ENCODE measurements around the gene FCAMR.
A peak's percentile ranks its signal among the peaks of the same experiment; 100 is the strongest.

The FCAMR gene

DNA sequence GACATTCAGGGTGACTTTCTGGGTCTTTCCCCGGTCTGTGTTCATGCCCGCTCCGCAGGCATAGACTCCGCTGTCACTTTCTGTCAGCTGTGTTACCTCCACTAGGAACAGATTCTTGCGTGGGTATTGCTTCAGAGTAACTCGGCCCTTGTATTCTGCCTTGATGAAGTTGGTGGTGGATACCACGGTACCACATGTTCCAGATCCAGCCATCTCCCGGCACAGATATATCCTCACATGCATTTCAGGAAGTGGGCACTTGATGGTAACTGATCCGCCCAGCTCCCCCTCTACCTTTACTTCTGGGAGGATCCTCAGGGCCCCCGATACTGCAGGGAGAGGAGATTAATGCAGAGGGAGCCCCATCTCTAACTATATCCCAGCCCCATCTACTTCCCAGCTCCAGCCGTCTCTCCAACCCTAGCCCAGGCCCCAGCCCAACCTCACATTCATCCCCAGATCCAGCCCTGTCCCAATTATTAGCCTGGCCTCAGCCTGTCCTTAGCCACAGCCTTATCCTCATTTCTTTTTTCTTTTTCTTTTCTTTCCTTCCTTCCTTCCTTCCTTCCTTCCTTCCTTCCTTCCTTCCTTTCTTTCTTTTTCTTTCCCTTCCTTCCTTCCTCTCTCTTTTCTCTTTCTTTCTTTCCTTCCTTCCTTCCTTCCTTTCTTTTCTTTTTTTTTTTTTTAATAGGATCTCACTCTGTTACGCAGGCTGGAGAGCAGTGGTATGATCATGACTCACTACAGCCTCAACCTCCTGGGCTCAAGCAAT is 56.3 kb downstream of the FCAMR start:
- no peaks in the 10 kb centered on the region for H3K9me3 ChIP-seq (ENCODE audit: low read length)
- no peaks in the 10 kb centered on the region for H3K4me1 ChIP-seq (ENCODE audit: insufficient read depth, low read length)
- H2AFZ ChIP-seq (ENCODE audit: low read depth, low read length): no peak overlapping the region
- no peak overlapping the region for H3K4me3 ChIP-seq (ENCODE audit: low read length)
- H3K27me3 ChIP-seq (ENCODE audit: insufficient read depth, low read length): peaks cover 32% of the 10 kb centered on the region
- H3K36me3 ChIP-seq (ENCODE audit: insufficient read depth, low read length): no peaks in the 10 kb centered on the region

DNA sequence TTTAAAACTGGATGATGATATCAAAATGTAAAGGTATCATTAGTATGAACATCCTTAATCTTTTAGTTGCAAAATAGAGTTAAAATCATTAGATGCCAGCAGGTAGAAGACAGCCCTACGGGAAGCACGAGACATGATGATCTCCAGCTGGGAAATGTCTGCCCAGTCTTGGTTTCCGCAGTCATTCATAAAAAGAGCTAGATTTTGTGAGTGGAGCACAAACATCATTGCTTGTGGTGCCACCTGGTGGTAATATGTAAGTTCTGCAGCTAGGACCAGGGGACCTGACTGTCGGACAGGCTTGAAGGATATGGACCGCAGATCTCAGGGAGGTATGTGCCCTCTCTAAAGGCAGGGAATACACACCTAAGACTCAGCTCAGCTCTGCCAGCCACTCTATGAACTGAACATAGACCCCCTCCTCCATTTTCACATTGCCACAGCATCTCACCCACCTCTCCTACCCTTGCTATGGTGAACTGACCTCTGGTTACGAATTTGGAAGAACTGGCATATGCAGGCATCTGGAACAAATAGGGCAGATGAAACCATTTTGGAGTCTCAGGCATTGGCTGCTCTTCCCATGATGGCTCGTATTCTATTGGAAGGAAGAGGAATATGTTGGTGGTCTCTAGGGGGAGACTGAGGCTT is 57.7 kb downstream of the FCAMR start:
- Histone ChIP-seq H3K4me3 (ENCODE audit: low read length) (no peak overlapping the region), H3K9me3 (ENCODE audit: low read length) (no peaks in the 10 kb centered on the region), H2AFZ (ENCODE audit: low read depth, low read length) (no peak overlapping the region), H3K36me3 (ENCODE audit: insufficient read depth, low read length) (no peaks in the 10 kb centered on the region), H3K4me1 (ENCODE audit: insufficient read depth, low read length) (no peaks in the 10 kb centered on the region), H3K27me3 (ENCODE audit: insufficient read depth, low read length) (peaks cover 46% of the 10 kb centered on the region)

DNA sequence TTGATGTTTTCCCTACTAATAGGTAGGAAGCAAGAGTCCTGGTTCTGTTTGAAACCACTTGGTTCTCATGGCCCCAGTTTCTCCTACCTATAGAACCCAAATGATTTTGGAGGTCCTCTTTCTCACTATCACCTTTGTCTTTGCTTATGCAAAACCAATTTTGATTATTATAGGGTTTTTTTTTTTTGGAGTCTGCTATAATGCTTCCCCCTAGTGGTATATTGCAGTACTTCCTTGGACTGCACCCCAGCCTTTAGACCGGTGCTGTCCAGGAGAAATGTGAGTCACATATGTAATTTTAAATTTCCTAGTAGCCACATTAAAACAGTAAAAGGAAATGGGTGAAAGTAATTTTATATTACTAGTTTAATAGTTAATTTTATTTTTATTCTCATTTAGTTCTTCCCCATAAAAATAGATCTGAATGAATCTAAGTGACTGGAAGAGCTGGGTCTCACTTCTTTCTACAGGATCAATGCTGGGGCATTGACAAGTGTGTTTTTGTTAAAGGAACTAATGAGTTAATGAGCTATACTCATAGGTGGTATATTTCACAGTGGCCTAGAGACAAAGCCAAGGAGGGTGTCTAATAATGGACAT is 59.1 kb downstream of the FCAMR start:
- peaks cover 56% of the 10 kb centered on the region for H3K27me3 ChIP-seq (ENCODE audit: insufficient read depth, low read length)
- H3K9me3 ChIP-seq (ENCODE audit: low read length): no peaks in the 10 kb centered on the region
- H3K36me3 ChIP-seq (ENCODE audit: insufficient read depth, low read length): no peaks in the 10 kb centered on the region
- no peak overlapping the region for H3K4me3 ChIP-seq (ENCODE audit: low read length)
- H3K4me1 ChIP-seq (ENCODE audit: insufficient read depth, low read length): no peaks in the 10 kb centered on the region
- H2AFZ ChIP-seq (ENCODE audit: low read depth, low read length): no peak overlapping the region

DNA sequence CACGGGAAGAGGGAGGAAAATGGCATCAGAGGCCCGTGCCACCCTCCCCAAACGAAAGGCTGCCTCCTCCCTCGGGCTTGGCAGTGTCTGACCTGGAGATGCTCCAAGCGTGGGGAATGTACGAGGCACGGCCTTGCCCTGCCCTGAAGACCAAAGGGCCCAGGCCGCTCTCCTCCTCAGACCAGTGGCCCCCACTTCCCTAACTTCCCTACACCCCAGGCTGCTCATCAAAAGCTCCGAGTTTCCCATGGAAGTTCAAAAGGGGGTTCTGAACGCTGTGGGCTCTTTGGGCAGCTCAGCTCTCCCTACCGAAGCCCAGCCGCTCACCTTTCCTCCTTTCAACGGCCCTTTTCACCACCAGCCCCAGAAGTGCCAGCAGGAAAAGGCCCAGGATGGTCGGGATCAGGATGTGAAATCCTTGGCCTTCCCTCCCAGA is 60.4 kb downstream of the FCAMR start:
- peaks cover 51% of the 10 kb centered on the region for H3K27me3 ChIP-seq (ENCODE audit: insufficient read depth, low read length)
- no peaks in the 10 kb centered on the region for H3K4me1 ChIP-seq (ENCODE audit: insufficient read depth, low read length)
- H3K9me3 ChIP-seq (ENCODE audit: low read length): no peaks in the 10 kb centered on the region
- H3K4me3 ChIP-seq (ENCODE audit: low read length): no peak overlapping the region
- H2AFZ ChIP-seq (ENCODE audit: low read depth, low read length): no peak overlapping the region
- no peaks in the 10 kb centered on the region for H3K36me3 ChIP-seq (ENCODE audit: insufficient read depth, low read length)

DNA sequence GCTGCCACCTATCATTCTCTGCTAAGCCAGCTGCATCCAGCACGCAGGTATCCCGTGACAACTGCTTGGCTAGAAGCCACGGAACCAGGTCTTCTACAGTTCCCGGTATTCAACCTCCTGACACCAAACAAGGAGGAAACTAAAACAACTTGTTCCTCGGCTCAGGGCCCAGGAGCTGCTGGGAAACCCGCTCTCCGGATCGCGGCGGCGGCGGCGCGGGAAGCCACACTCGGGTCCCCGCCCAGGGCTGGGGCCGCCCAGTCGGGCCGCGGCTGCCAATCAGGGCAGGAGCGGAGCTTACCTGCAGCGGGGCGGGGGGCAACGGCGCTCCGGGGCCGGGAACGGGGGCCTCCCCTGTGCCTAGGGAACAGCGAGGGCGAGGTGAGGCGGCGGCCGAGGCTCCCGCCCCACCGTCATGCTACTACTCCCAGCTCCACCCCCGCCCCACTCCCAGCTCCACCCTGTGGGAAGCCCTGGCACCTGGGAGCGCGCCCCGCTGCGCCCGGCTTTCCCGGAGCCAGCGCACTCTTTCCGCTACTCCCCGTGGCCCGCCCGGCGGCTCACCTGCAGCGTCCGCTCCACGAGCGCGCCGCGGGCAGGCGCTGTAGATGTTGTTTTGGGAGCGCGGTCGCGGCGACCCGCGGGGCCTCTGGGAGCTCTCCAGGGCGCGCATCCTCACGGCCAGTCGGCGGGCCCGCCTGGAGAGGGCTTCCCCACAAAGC is 60.9 kb downstream of the FCAMR start:
- peak overlapping the region; percentile 48 for H2AFZ ChIP-seq (ENCODE audit: low read depth, low read length)
- H3K27me3 ChIP-seq (ENCODE audit: insufficient read depth, low read length): peaks cover 48% of the 10 kb centered on the region
- H3K36me3 ChIP-seq (ENCODE audit: insufficient read depth, low read length): no peaks in the 10 kb centered on the region
- H3K4me1 ChIP-seq (ENCODE audit: insufficient read depth, low read length): no peaks in the 10 kb centered on the region
- H3K4me3 ChIP-seq (ENCODE audit: low read length): peak overlapping the region; percentile 16
- H3K9me3 ChIP-seq (ENCODE audit: low read length): no peaks in the 10 kb centered on the region

DNA sequence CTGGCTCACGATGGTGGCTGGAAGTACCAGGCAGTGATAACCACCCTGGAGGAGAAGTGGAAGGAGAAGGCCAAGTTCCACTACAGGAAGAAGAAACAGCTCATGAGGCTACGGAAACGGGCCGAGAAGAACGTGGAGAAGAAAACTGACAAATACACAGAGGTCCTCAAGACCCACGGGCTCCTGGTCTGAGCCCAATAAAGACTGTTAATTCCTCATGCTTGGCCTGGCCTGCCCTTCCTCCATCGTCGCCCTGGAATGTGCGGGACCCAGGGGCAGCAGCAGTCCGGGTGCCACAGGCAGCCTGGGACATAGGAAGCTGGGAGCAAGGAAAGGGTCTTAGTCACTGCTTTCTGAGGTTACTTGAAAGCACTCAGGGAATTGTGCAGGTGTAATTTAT is 62.2 kb downstream of the FCAMR start:
- Histone ChIP-seq H3K27me3 (ENCODE audit: insufficient read depth, low read length) (peaks cover 48% of the 10 kb centered on the region), H2AFZ (ENCODE audit: low read depth, low read length) (no peak overlapping the region), H3K36me3 (ENCODE audit: insufficient read depth, low read length) (no peaks in the 10 kb centered on the region), H3K9me3 (ENCODE audit: low read length) (no peaks in the 10 kb centered on the region), H3K4me1 (ENCODE audit: insufficient read depth, low read length) (no peaks in the 10 kb centered on the region), H3K4me3 (ENCODE audit: low read length) (no peak overlapping the region)
